Measurements from ENCODE around the gene ZNF621.

The ZNF621 gene

DNA sequence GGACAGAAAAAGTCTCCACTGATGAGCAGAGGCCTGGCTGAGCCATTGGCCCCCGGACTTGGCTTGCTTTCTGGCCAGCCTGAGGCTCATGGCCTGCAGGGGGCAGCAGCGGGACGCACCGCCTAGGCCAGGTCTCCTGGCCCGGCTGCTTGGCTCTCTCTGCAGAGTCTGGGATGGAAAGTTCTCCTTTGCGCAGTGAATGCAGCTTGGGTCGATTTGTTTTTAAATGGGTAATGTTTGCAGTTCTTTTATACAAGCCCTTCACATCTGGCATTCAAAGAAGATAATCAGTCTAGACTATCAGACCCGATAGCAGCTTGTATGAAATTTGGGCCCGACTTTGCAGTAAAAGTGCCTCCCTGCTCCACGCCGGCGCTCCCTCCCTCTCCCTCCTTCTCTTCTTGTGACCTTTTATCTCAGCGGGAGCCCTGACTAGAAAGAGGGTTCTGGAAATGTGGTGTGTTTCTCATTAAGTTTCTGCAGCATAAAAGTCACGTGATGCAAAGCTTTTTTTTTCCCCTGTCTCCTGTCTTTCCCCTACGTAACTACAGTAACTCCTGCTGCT lies 59.9 kb downstream of the ZNF621 start:
- TF ChIP-seq, protein P1, sequence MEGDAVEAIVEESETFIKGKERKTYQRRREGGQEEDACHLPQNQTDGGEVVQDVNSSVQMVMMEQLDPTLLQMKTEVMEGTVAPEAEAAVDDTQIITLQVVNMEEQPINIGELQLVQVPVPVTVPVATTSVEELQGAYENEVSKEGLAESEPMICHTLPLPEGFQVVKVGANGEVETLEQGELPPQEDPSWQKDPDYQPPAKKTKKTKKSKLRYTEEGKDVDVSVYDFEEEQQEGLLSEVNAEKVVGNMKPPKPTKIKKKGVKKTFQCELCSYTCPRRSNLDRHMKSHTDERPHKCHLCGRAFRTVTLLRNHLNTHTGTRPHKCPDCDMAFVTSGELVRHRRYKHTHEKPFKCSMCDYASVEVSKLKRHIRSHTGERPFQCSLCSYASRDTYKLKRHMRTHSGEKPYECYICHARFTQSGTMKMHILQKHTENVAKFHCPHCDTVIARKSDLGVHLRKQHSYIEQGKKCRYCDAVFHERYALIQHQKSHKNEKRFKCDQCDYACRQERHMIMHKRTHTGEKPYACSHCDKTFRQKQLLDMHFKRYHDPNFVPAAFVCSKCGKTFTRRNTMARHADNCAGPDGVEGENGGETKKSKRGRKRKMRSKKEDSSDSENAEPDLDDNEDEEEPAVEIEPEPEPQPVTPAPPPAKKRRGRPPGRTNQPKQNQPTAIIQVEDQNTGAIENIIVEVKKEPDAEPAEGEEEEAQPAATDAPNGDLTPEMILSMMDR (IDR thresholded peaks at IDR 0.05; ENCODE audit: low read depth, low read length, poor library complexity, severe bottlenecking), result peak; percentile 91
- TF ChIP-seq EZH2phosphoT487 (IDR thresholded peaks at IDR 0.05; ENCODE audit: borderline replicate concordance, low read length), result no peak
- Histone ChIP-seq H4K20me1 (ENCODE audit: control insufficient read depth, insufficient read depth, low read depth, low read length) (no peaks in the 10 kb centered on the region), H3K36me3 (ENCODE audit: control insufficient read depth, low read length) (no peaks in the 10 kb centered on the region), H3K9me3 (ENCODE audit: control insufficient read depth, insufficient read depth, low read length) (no peaks in the 10 kb centered on the region), H3K27ac (ENCODE audit: low read depth, low read length) (no peak overlapping the region), H3K9me2 (replicated peaks; ENCODE audit: control insufficient read depth, low read length) (no peaks in the 10 kb centered on the region), H3K79me2 (ENCODE audit: control insufficient read depth, low read length) (no peaks in the 10 kb centered on the region), H3K4me1 (ENCODE audit: control insufficient read depth, low read length) (no peaks in the 10 kb centered on the region), H3K4me3 (ENCODE audit: low read length) (no peak overlapping the region), H3K27me3 (ENCODE audit: control insufficient read depth, low read length) (no peaks in the 10 kb centered on the region; the same call in 1 of the 2 replicates), H3F3A (ENCODE audit: control insufficient read depth, insufficient read depth) (no peaks in the 10 kb centered on the region), H3K4me2 (ENCODE audit: low read length) (no peak overlapping the region)

DNA sequence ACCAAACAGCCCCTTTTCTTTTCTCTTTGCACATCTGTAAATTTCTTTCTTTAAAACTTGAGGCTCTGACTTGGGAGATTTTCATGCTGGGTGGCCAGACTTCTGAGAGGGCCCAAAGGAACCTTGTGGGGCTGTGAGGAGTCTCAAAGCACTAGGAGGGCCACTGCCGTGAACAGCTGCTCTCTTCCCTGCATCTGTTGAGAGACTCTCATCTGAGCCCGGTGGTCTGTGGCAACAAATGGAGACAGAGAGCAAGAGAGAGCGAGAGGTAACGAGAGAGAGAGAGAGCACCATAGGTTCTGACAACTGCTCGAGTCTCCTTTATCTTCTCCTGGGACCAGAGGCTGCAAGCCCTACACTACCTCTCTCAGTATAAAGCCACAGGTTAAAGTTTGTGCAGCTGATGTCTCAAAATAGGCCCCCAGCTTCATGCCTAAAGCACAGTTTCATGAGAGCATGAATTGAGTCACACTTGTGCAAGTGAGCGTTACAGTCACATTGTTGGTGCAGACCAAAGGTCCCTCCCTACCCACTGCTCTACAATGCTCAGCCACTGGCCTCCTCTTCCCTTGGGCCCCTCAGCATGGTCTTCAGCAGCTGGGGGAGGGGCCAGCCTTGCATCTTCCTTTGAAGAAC lies 60.7 kb downstream of the ZNF621 start:
- Histone ChIP-seq H3K4me2 (ENCODE audit: low read length) (no peak overlapping the region), H3F3A (ENCODE audit: control insufficient read depth, insufficient read depth) (no peaks in the 10 kb centered on the region), H3K27me3 (ENCODE audit: control insufficient read depth, low read length) (no peaks in the 10 kb centered on the region; the same call in 1 of the 2 replicates), H3K79me2 (ENCODE audit: control insufficient read depth, low read length) (no peaks in the 10 kb centered on the region), H3K4me3 (ENCODE audit: low read length) (no peak overlapping the region), H3K9me2 (replicated peaks; ENCODE audit: control insufficient read depth, low read length) (no peaks in the 10 kb centered on the region), H3K36me3 (ENCODE audit: control insufficient read depth, low read length) (no peaks in the 10 kb centered on the region), H3K4me1 (ENCODE audit: control insufficient read depth, low read length) (no peaks in the 10 kb centered on the region), H4K20me1 (ENCODE audit: control insufficient read depth, insufficient read depth, low read depth, low read length) (no peaks in the 10 kb centered on the region), H3K9me3 (ENCODE audit: control insufficient read depth, insufficient read depth, low read length) (no peaks in the 10 kb centered on the region), H3K27ac (ENCODE audit: low read depth, low read length) (no peak overlapping the region)
- TF ChIP-seq, protein P1 (IDR thresholded peaks at IDR 0.05; ENCODE audit: low read depth, low read length, poor library complexity, severe bottlenecking), result no peak
- TF ChIP-seq EZH2phosphoT487 (IDR thresholded peaks at IDR 0.05; ENCODE audit: borderline replicate concordance, low read length), result no peak

DNA sequence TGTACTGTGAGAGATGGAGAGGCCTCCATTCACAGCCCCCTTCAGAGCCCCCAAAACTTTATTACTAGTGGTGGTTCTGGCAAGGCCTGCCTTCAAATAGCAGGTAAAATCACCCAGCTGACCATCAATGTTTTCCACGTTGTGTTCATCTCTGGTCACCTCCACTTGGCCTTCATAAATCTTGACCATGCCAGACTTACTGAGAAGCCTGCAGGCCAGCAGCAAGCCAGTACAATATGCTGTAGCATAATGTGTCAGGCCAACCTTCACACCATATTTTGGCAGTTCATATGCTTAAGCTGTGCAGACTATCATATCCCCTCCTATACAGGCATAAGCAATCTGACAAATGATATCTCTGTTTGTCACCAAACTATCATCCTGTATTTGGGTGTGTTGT lies 62.1 kb downstream of the ZNF621 start:
- H3K4me3 ChIP-seq (ENCODE audit: low read length), result no peak overlapping the region
- H3K9me2 ChIP-seq (replicated peaks; ENCODE audit: control insufficient read depth, low read length), result no peaks in the 10 kb centered on the region
- H3K27ac ChIP-seq (ENCODE audit: low read depth, low read length), result no peak overlapping the region
- H3K9me3 ChIP-seq (ENCODE audit: control insufficient read depth, insufficient read depth, low read length), result no peaks in the 10 kb centered on the region
- no peaks in the 10 kb centered on the region for H3K4me1 ChIP-seq (ENCODE audit: control insufficient read depth, low read length)
- TF ChIP-seq EZH2phosphoT487 (IDR thresholded peaks at IDR 0.05; ENCODE audit: borderline replicate concordance, low read length), result no peak
- TF ChIP-seq, protein P1 (IDR thresholded peaks at IDR 0.05; ENCODE audit: low read depth, low read length, poor library complexity, severe bottlenecking), result no peak
- no peaks in the 10 kb centered on the region for H3K36me3 ChIP-seq (ENCODE audit: control insufficient read depth, low read length)
- H3K79me2 ChIP-seq (ENCODE audit: control insufficient read depth, low read length), result no peaks in the 10 kb centered on the region
- H3K27me3 ChIP-seq (ENCODE audit: control insufficient read depth, low read length), result no peaks in the 10 kb centered on the region
- H4K20me1 ChIP-seq (ENCODE audit: control insufficient read depth, insufficient read depth, low read depth, low read length), result no peaks in the 10 kb centered on the region
- H3F3A ChIP-seq (ENCODE audit: control insufficient read depth, insufficient read depth), result no peaks in the 10 kb centered on the region
- no peak overlapping the region for H3K4me2 ChIP-seq (ENCODE audit: low read length)

Measured in DOHH2 (cell line).